NCI-H1694 (cell line): ENCODE results near the gene CRYGA.

Experiments
- DNase-seq: peaks from one replicate; lab custom pipeline; 2025; lab: John Stamatoyannopoulos, UW

CRYGA gene

GRCh38 chr2:208163489-208163888, at the start of gene CRYGA:
Gene CRYGA, minus strand, starts transcription at chr2:208163589. Its CDS starts 33 bp downstream, at chr2:208163556.
- DNase-seq: no peak

GRCh38 chr2:208210688-208211451, 47.5 kb upstream of the CRYGA start:
- peak; percentile 17 for DNase-seq

- DNase-seq: no peak
Observed at GRCh38 chr2:208208335-208209085, 45.1 kb upstream of the CRYGA start.

- no peak for DNase-seq
Observed at GRCh38 chr2:208207769-208208168, 44.4 kb upstream of the CRYGA start.

- no peak for DNase-seq
Observed at GRCh38 chr2:208204166-208204565, 40.8 kb upstream of the CRYGA start.

- DNase-seq: no peak
Observed at GRCh38 chr2:208195531-208195930, 32.1 kb upstream of the CRYGA start.

GRCh38 chr2:208192611-208193236, 29.3 kb upstream of the CRYGA start:
- DNase-seq: no peak

- no peak for DNase-seq
Observed at GRCh38 chr2:208189810-208190503, 26.6 kb upstream of the CRYGA start, which contains the start of gene C2orf80. Gene C2orf80, minus strand, starts transcription at chr2:208190030. Its CDS starts 3,044 bp downstream, at chr2:208186986.

GRCh38 chr2:208189069-208189809, 25.9 kb upstream of the CRYGA start:
- no peak for DNase-seq

GRCh38 chr2:208186893-208187292, 23.5 kb upstream of the CRYGA start:
- no peak for DNase-seq

GRCh38 chr2:208186465-208186864, 23.1 kb upstream of the CRYGA start:
- DNase-seq: no peak

GRCh38 chr2:208183972-208184705, 20.8 kb upstream of the CRYGA start:
- DNase-seq: no peak

GRCh38 chr2:208183526-208183925, 20.1 kb upstream of the CRYGA start:
- DNase-seq: no peak

GRCh38 chr2:208182835-208183234, 19.4 kb upstream of the CRYGA start:
- DNase-seq: no peak

- no peak for DNase-seq
Observed at GRCh38 chr2:208179028-208179609, 15.7 kb upstream of the CRYGA start.

GRCh38 chr2:208175840-208176153, 12.4 kb upstream of the CRYGA start:
- DNase-seq: no peak

- DNase-seq: peak; percentile 88
Observed at GRCh38 chr2:208175069-208175839, 11.9 kb upstream of the CRYGA start.

- DNase-seq: no peak
Observed at GRCh38 chr2:208174144-208174543, 10.8 kb upstream of the CRYGA start.

- no peak for DNase-seq
Observed at GRCh38 chr2:208172125-208172524, 8.7 kb upstream of the CRYGA start.
